SK-N-MC (cell line): ENCODE measurements around the gene LRRFIP2.

ENCODE experiments used
- DNase-seq: peaks from one replicate; pipeline ENCODE4 v3.0.0-alpha.2; 2011; ENCODE audit warnings: low read depth, low spot score
- H3K27ac ChIP-seq: fragments of 200-600 bp; sonication (generic); 2 replicates; pipeline ENCODE4 v1.5.1; 2016; ENCODE audit warnings: mixed run types
- H3K36me3 ChIP-seq: fragments of 200-600 bp; sonication (generic); 2 replicates; pipeline ENCODE4 v1.6.1; 2017; ENCODE audit warnings: antibody characterized with exemption, low read length, mixed read lengths; ENCODE audit not compliant: insufficient read depth
- H3K4me3 ChIP-seq: fragments of 200-600 bp; sonication (generic); 2 replicates; pipeline ENCODE4 v1.5.1; 2016
- H3K9ac ChIP-seq: fragments of 200-600 bp; sonication (generic); 2 replicates; pipeline ENCODE4 v1.8.0; 2017; ENCODE audit warnings: mixed run types, mixed read lengths; ENCODE audit not compliant: insufficient read length
- H3K9me3 ChIP-seq: fragments of 200-600 bp; sonication (generic); 2 replicates; pipeline ENCODE4 v1.6.1; 2017; ENCODE audit warnings: low read depth, mild to moderate bottlenecking, antibody characterized with exemption, low read length, moderate library complexity, mixed read lengths
- EZH2 ChIP-seq: fragments of 200-600 bp; sonication (generic); IDR thresholded peaks from one replicate; pipeline ENCODE4 v1.6.1; 2017; ENCODE audit warnings: antibody characterized with exemption
- FOXP2 ChIP-seq: optimal IDR thresholded peaks from 2 replicates; pipeline ENCODE3; 2011; ENCODE audit warnings: mild to moderate bottlenecking, moderate library complexity; ENCODE audit not compliant: insufficient read depth; ENCODE audit errors: extremely low read length, control extremely low read depth
- POLR2AphosphoS5 ChIP-seq: IDR thresholded peaks from 2 replicates; pipeline ENCODE4 v1.6.1; 2012; ENCODE audit warnings: mild to moderate bottlenecking, low read depth, low read length, borderline replicate concordance

Gene LRRFIP2

DNA sequence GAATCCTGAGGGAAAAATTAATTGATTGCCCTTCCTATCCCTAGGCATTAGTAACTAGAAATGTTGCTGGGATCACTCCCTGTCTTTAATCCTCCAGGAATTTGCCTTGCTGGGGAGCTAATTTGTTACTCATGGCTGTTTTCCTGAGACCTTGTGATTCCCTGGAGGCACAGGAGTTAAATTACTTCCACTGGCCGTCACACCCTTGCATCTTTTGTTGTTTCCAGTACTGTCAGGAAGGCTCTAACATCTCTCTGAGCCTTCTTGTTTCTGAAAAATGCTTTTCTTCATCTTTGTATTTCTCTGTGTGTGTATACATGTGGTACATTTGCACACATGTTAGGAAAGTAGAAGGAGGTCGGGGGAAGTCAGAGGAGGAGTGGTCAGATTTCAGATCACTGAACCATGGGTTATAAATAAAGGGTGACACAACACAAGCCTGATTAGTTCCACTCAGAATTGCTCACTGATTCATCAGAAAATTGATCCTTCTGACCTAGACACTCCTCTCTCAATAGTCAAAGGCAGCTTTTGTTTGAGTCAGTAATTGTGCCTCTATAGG lies 23.5 kb upstream of the LRRFIP2 start:
- no peaks in the 10 kb centered on the region for H3K36me3 ChIP-seq
- no peak overlapping the region for H3K9ac ChIP-seq
- TF ChIP-seq EZH2 (no peak), FOXP2 (no peak), POLR2AphosphoS5 (no peak)
- no peak overlapping the region for H3K4me3 ChIP-seq
- H3K27ac ChIP-seq, result no peak overlapping the region
- no peaks in the 10 kb centered on the region for H3K9me3 ChIP-seq
- no peak for DNase-seq

DNA sequence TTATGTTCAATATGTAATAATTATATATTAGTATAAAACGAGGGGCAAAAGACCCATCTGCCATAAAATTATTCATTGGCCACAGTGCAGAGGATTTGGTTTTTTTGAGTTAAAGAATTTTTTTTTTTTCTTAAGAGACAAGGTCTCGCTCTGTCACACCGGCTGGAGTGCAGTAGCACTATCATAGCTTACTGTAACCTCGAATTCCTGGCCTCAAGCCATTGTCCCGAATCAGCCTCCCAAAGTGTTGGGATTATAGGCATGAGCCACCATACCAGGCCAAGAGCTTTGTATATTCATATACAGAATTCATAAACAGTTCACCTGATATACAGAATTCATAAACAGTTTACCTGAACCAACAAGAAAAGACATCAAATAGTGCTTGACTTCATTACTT lies 20.2 kb upstream of the LRRFIP2 start:
- Histone ChIP-seq H3K9ac (no peak overlapping the region), H3K9me3 (no peaks in the 10 kb centered on the region), H3K36me3 (no peaks in the 10 kb centered on the region), H3K27ac (no peak overlapping the region), H3K4me3 (no peak overlapping the region)
- TF ChIP-seq POLR2AphosphoS5 (no peak), FOXP2 (no peak), EZH2 (no peak)
- DNase-seq, result no peak

DNA sequence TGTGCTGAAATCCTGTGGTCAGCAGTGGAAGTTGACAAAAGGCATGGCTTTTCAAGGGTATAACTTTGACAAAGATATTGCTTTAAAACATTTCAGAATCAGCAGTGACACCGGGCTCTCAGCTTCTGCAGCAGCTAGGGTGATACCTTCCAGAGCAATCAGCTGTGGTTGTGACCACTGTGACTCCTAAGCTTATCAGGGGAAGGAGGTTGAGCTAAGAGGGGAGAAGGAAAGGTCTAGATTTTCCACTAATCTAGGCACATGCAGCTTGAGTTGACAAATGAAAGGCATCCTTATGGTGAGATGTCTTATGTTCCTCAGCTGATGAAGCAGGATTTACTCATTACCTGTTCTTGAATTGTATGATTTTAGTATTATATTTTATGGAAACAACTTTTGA lies 16.3 kb upstream of the LRRFIP2 start:
- TF ChIP-seq POLR2AphosphoS5 (no peak), EZH2 (no peak), FOXP2 (no peak)
- Histone ChIP-seq H3K9me3 (no peaks in the 10 kb centered on the region), H3K9ac (no peak overlapping the region), H3K27ac (no peak overlapping the region), H3K36me3 (no peaks in the 10 kb centered on the region), H3K4me3 (no peak overlapping the region)
- DNase-seq, result no peak

DNA sequence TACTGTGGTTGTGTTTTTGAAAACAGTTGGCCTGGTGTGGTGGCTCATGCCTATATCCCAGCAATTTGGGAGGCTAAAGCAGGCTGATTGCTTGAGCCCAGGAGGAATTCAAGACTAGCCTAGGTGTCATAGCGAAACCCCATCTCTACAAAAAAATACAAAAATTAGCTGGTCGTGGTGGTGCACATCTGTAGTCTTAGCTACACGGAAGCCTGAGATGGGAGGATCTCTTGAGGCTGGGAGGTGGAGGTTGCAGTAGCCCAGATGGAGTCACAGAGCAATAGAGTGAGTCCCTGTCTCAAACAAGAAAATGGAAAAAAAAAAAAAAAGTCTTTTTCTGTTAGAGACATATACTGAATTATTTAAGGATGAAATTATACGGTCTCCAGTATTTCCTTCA lies 14.7 kb upstream of the LRRFIP2 start:
- H3K36me3 ChIP-seq, result no peaks in the 10 kb centered on the region
- H3K4me3 ChIP-seq, result no peak overlapping the region
- no peak overlapping the region for H3K27ac ChIP-seq
- no peak for TF ChIP-seq FOXP2
- TF ChIP-seq POLR2AphosphoS5, result no peak
- TF ChIP-seq EZH2, result no peak
- DNase-seq, result no peak
- H3K9me3 ChIP-seq, result no peaks in the 10 kb centered on the region
- no peak overlapping the region for H3K9ac ChIP-seq

DNA sequence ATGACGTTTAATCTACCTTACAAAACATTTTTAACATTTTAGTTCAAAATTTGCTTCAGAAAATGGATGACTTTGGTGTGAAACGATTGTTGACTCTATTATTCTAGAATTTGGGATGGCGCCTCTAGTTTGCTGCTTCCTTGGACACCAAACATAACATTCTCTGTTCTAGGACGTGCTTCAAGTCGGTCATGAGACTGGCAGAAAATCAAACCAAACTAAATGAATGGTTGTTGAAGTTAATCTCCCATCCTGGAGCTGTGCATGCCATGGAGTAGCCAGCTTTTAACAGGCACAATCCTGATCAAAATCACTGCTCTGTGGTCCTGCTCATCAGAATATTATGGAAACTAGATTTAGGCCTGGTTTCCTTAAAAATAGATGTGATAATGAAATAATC lies 9.6 kb upstream of the LRRFIP2 start:
- Histone ChIP-seq H3K36me3 (no peaks in the 10 kb centered on the region), H3K4me3 (no peak overlapping the region), H3K27ac (no peak overlapping the region), H3K9me3 (no peaks in the 10 kb centered on the region), H3K9ac (no peak overlapping the region)
- DNase-seq, result no peak
- no peak for TF ChIP-seq FOXP2
- no peak for TF ChIP-seq POLR2AphosphoS5
- no peak for TF ChIP-seq EZH2

DNA sequence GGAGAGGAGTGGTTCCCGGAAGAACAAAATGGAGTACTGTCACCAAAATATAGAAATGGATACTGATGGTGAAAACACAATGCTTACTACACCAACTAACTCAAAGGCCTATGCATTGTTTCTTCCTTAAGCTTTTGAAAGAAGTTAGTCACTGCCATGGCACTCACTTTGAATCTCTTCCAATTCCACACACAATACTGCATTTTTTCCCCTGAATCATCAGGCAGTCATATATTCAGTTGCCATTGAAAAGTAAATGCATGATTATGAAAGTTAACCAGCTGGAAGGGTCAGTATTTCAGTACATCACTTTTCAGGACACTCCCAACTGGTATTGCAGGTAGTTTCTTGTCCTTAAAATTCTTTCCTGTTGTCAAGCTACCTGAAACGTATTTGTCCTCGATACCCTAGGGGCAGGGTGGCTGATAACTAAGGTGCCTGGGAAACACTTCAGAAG lies 9.0 kb upstream of the LRRFIP2 start:
- no peak overlapping the region for H3K4me3 ChIP-seq
- TF ChIP-seq POLR2AphosphoS5 (no peak), FOXP2 (no peak), EZH2 (no peak)
- no peak overlapping the region for H3K9ac ChIP-seq
- no peak overlapping the region for H3K27ac ChIP-seq
- no peaks in the 10 kb centered on the region for H3K9me3 ChIP-seq
- no peaks in the 10 kb centered on the region for H3K36me3 ChIP-seq
- DNase-seq, result no peak

DNA sequence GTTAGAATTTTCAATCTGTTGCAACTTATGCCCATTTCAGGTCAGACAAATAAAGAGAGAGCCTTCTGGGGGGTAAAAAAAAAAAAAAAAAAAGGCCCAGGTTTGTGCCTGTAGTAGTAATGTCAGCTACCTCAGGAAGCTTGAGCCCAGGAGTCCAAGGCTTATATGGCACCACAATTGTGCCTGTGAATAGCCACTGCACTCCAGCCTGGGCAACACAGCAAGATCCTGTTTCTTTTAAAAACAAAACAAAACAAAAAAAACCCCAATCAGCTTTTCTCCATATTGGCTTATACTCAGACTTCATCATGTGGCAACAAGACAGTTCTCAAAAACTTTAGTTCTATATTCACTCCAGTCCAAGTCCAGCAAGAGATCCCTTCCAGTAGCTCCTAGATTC lies 8.4 kb upstream of the LRRFIP2 start:
- Histone ChIP-seq H3K4me3 (no peak overlapping the region), H3K27ac (no peak overlapping the region), H3K9ac (no peak overlapping the region), H3K36me3 (no peaks in the 10 kb centered on the region), H3K9me3 (no peaks in the 10 kb centered on the region)
- no peak for DNase-seq
- TF ChIP-seq FOXP2, result no peak
- TF ChIP-seq EZH2, result no peak
- TF ChIP-seq POLR2AphosphoS5, result no peak

DNA sequence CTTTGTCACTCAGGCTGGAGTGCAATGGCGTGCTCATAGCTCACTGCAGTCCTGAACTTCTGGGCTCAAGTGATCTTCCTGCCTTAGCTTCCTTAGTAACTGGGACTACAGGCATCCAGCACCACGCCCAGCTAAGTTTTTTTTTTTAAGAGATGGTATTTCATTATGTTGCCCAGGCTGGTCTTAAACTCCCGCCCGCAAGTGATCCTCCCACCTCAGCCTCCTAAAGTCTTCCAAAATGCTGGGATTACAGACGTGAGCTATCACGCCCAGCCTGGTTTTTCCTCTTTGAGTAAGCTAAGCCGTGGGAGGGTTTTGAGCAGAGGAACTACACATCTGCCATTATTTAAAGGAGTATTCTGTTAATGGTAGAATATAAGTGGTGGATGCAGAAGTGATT lies 7.4 kb upstream of the LRRFIP2 start:
- TF ChIP-seq EZH2 (no peak), FOXP2 (no peak), POLR2AphosphoS5 (no peak)
- no peak for DNase-seq
- Histone ChIP-seq H3K36me3 (no peaks in the 10 kb centered on the region), H3K9ac (no peak overlapping the region), H3K9me3 (no peaks in the 10 kb centered on the region), H3K4me3 (no peak overlapping the region), H3K27ac (no peak overlapping the region)
